Left hindlimb (tissue), 1 donor: ENCODE measurements around the gene TMED8.
"Not testable (repeated sequence)": the region's sequence is repeated elsewhere in the genome, so short reads cannot be mapped to it uniquely, and the experiment has no call there.

Experiments used
- DNase-seq: peaks from one replicate; pipeline ENCODE4 v3.0.0-alpha.2; 2018

Gene TMED8

DNA sequence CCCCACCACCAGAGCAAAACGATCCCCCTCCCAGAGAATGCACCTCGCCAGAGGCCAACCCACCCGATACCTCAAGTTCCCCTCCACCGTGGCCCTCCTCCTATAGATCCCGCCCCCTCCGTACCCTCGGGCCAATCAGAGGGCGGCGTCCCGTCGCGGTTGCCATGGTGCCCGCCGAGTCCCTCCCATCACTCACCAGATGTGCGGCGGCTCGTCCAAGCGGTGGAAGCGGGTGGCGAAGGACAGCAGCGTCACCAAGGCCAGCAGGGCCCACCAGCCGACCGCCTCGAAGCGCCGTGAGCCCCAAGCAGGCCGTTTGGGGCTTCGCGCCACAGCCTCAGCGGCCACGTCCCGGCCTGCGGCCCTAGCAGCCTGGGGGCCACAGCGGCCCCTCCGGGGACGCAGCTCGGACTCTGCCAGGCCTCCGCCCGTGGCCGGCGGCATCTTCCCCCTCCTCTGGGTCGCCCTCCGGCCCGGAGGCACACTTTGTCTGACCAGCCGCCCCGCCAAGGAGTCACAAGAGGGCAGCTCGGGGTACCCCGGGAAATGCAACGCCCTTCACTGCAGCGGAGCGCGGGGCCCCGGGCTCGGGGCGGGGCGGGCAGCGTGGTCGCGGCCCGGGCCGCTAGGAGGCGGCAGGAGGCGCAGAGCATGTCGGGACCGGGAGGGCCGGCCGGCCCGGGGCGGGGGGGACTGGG is 56.5 kb downstream of the TMED8 start, which contains the start of gene POMT2:
Gene POMT2 (minus strand): TSS at position 646 of the 698 bp plus-strand sequence. CDS start 202 bp downstream, at position 444.
- peak; percentile 96 for DNase-seq

DNA sequence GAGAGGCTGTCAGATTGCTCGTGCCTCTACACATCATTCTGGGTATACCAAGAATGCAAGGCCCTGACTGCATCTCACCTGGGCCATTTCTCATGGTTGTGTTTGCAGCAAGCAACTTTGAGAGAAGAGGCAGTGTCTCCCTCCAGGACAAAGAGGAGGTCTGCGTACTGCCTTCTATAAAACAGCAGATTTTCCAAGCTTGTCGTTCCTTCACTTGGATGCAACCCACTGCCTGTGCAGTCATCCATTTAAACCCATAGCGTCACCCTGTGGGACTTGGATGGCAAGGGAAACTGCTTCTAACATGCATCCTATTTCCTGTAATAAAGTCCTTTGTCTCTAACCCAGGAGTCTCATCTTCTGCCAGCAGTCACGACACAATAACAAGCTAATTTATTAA is 57.5 kb downstream of the TMED8 start:
- DNase-seq = no peak

DNA sequence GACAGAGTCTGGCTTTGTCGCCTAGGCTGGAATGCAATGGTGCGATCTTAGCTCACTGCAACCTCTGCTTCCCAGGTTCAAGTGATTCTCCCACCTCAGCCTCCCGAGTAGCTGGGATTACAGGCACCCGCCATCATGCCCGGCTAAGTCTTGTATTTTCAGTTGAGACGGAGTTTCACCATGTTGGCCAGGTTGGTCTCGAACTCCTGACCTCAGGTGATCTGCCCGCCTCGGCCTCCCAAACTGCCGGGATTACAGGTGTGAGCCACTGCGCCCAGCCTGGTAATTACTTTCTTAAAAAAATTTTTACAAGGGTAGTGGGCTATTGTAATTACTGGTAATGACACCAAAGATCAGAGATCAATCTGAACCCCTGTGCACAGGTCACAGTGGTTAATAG is 58.1 kb downstream of the TMED8 start:
- DNase-seq = not testable (repeated sequence)

DNA sequence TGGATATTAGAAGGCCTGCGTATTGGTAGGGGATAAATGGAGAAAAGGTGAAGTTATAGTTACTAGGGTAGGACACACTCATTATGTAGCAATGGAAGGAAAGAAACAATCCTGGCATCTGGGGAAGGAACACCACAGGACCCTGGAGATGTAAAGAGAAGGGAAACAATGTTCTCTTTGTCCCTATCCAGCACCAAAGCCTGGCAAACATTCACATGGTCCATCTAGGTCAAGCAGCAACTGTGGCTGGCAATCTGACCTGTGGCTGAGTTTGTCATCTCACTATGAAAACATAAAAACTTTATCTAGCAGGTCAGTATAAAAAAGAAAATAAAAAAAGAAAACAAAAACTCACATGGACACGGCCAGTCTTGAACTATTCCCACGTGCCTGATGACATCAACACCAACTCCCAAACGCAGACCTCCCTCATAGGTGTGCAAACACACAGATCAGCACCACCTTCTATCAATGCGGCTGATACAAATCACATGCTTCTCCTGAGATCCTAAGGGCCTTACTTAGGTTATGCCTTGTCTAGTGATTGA is 58.8 kb downstream of the TMED8 start:
- DNase-seq = no peak

DNA sequence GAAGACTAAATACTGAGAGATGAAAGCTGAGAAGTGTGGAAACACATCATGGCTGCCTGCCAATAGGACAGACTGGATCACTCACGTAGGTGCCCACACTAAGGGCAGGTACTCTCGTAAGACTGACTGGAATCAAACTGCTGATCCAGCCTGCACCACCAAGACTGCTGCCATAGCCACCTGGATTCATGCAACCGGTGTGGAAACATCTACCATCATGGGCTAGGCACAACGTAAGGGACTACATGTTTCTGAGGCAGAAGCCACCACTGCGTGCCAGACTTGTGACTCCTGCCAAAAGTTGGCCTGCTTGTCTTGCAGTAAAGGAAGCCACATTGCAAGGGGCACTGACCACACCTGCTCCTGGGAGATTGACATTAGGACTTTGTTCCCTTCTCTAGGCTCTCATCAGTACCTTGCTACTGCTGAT is 60.0 kb downstream of the TMED8 start:
- no peak for DNase-seq

DNA sequence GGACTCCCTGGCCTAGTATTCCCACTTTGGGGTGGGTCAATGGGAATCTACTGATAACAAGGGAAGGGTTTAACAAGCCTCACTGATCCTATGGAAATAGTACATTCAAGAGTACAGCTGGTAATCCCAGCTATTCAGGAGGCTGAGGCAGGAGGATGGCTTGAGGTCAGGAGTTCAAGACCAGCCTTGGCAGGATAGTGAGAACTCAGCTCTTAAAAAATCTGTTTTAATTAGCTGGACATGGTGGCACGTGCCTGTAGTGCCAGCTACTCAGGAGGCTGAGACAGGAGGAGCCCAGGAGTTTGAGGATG is 60.7 kb downstream of the TMED8 start:
- DNase-seq = no peak

DNA sequence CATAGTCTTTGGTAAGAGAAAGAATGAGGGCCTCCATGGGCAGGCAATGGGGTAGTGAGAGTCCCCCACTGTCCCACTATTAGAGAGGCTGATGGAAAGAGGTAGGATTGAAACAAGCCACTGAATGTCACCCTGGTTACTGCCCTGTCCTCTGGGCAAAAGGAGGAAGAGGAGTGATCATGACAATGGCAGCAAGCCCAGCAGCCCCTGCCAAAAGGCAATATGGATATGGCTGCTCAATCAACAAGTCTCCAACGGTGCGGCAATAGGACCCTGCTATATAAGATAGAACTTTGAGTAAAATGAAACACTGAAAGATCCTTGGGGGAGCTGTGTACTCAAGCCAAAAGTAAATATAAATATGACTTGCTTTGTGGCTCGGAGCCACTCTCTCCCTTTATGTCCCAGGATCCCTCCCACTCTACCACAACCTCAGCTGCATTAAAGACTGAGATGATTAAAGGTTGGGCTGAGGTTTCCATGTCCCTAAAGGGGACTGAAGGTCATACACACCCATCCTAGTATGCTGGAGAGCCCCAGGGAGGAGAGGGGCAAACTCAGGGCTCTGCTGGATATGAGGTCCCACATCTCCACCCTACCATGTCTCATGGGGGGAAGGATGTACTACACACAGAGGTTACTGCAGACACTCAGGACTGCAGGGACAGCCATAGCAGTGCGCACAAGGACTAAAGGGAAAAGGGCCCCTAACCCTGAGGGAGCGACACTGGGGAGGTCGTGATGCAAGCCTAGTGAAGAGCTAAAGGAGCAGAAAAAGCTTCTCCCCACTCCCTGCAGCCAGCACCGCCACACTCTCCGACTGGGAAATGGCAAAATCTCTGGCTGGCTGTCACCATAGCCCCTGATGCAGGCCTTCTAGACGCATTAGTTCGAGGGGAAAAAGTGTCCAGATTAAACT is 62.1 kb downstream of the TMED8 start:
- peak; percentile 52 for DNase-seq

DNA sequence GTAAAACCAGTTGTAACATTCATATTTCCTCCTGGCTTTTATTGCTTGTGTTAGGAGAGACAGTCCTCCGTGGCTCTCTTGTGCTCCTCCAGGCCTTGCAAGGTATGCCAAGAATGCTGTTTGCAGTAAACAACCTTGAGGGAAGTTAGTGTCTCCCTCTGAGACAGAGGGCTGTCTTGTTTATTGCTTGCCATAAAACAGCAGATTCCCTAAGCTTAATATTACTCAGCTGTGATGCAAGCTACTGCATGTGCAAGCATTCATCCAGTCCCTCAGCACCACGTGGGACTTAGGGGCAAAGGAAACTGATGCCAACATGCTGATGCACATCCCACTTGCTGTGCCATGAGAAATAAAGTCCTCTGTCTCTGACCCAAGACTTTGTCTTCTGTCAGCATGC is 62.9 kb downstream of the TMED8 start:
- DNase-seq = no peak

DNA sequence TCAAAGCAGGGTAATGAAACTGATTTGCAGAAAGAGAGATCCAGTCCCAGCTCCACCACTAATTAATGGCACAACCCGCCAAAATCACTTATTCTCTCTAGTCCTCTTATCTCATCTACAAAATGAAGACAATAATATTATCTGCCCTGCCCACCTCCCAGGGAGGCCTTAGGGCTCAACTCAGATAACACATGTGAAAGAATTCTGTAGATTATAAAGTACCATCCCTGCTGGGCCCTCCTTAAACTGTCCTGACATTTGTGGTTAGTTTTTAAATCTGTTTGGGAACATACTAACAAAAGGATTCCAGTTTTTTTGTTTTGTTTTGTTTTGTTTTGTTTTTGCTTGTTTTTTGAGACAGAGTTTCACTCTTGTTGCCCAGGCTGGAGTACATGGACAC is 63.5 kb downstream of the TMED8 start:
- DNase-seq = no peak

DNA sequence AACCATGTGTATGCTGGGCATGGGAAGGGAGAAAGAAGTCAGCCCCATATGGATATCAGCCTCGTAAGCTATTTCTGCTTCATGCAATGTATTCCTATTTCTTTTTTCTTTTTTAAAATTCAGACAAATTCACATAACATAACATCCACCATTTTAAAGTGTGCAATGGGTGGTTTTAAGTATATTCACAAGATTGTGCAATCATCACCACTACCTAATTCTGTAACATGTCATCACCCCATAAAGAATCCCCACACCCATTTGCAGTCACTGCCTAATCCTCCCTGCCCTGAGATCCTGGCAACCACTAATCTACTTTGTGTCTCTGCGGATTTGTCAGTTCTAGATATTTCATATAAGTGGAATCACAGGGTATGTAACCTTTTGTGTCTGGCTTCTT is 65.7 kb downstream of the TMED8 start:
- DNase-seq = no peak

DNA sequence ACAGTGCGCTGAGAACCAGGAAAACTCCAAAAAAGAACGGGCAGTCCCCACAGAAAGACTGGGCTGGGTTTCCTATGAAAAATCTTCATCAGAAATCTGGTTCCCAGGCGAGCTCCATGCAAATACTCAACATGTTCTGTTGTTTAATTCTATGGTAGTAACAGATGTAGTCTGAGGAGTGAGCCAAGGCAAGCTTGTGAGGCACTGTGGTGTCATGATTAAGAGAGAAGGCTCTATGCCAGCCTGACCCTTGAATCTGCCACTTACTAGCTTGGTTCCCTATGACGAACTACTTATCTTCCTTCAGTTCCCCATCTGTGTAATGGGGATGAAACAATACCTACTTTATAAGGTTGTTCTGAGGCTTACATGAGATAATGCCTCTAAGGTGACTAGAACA is 66.9 kb downstream of the TMED8 start:
- no peak for DNase-seq

DNA sequence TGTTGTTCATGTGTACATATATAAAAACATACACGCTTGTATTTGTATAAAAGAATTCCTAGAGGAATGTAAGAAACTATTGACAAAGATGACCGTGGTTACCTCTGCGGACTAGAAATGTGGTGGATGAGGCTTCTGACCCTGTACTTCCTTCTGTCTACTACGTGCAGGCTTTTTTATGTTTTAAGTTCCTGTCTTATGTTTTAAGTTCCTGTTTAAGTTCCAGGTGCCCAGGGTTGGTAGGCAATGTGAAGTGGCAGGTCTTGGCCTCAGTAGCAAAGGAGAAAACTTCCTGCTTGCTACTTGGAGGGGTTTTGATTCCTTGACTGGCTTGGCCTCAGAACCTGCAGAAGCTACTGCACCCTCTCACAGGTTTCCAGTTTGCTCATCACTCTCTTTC is 67.8 kb downstream of the TMED8 start:
- no peak for DNase-seq

DNA sequence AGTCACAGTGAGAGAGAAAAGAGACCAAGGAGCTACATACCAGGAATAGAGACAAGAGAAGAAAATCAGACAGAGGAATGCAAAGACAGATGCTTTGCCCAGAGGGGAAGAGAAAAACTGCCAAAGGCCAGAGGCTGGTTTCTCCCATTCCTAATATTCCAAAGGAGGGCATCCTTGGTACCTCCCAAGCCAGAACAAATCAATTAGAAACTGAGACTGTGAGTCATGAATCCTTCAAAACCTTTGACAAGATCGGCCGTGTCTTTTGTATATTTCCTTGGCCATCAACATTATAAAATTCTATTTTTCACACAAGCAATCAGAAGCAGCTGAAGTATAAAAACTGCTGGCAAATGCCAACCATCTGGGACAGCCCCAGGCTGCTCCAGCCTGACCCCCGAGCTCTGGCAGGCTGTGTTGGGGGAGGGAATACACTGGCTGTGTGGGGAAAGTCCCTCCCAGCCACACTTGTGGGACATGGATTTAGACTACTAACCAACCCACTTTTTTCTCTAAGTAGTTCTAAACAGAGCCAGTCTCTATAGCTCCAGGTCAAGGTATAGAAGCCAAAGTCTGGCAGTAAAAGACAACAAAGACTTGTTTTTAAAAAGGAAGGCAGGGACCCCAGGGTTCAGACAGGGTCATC is 69.9 kb downstream of the TMED8 start:
- peak; percentile 69 for DNase-seq

DNA sequence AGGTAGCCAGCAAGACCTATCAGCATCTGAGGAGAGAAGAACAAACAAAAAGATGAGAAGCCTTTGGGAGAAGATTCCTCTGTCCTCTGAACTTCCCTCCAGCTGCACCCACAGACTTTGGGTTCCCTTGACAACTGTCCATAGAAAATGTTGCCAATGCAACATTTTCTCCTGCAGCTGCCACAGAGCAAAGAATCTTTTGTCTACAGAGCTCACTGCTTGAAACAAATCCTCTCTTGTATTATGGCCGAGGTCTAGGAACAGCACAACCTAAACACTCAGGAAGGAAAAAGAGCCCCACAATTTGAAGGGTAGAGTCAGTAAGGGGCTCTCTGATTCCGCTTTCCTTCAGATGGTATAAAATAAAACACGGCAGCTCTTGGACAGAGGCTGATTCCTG is 70.5 kb downstream of the TMED8 start:
- no peak for DNase-seq

DNA sequence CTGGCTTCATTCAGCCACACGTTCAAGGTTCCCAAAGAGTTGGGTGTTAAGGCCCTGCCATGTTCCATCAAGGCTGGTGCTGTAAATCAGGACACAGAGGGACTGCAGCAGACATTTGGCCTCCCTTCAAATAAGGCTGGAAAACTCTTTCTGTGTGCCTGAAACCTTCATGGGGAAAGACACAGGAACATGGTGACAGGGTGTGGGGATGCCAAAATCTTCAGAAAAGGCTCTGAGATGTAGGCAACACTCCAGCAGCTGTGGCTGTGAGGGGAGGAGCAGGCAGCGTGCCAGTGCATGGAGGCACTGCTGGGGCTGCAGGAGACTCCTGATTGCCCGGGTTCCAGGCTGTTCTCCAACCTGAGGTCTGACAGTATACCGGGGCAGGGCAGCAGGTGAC is 71.2 kb downstream of the TMED8 start:
- peak; percentile 58 for DNase-seq

DNA sequence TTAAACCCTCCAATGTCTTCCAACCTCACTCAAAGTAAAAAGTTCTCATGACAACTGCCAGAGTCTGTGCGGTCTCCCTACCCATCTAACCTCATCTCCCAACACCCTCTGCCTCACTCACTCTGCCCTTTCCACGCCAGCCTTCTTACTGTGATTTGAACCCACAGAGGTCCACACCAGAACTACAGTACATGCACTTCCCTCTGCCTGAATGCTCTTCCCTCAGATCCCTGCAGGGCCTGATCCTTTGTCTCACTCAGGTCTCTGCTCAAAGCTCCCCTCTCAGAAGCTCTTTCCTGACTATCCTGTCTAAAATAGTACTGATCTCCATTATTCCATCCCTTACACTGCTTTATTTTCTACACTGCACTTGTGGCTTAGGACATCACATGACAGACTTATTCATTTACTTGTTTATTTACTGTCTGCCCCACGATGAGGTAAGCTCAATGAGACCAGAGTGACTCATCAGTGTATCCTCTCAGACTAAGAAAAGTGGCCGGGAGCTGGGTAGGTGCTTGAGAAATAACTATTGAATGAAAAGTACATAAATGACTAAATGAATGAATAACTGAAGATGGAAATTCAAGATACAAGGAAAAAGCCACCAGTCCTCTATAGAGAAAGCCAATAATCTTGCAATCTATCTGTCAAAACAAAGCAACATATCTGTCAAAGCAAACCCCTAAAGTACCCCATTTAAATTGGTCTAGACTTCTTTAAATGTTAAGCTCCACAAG is 73.3 kb downstream of the TMED8 start:
- DNase-seq = no peak

DNA sequence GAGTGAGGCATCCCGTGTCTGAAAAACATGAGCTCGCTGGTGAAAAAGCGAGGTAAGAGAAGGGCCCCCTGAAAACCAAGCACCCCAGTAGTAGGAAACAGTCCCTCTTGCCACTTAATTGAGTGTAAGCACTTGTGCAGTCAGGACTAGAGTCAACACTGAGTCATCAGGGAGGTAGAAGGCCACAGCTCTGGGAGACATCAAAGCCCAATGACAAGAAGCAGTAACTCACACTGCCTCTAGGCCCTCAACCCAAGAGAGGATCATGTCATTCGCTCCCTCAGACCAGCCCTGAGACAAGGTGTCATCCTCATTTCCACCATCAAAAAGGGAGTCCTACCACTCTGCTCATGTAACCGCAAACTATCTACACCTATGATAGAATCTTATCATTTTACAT is 74.0 kb downstream of the TMED8 start:
- no peak for DNase-seq

DNA sequence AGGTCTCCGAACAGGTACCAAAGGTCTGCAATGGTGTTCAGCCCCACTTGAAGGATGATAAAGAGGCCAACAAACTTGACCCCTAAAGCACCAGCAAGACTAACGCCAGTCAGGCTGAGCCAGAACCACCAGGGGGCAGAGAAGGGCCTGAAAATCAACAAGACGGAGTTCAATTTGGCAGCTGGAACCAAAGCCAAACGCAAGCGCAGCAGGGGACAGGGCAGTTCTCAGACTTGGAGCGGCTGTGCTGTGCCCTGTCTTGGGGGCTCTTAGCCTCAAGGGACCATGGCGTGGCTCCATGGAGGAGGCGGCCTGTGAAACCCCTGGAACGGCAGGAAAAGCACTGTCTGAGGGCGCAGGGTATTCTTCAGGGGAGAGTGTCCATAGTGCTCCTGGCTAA is 75.8 kb downstream of the TMED8 start:
- peak; percentile 84 for DNase-seq

DNA sequence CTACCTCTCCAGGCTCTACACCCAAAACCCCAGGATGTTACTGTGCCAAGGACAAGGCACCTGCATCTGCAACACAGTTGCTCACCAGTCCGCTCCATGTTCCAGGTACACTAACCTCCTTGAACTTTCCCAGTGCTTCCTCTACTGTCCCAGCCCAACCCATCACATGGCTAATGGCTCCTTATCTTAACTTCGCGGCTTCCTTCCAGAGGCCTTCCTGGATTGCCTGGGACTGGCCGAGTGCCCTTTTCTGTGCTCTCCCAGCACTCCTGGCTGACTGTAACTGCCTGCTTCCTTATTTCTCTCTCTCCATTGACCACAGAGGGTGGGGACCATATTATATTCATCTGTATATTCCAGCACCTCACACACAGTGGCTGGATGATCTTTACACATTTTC is 77.1 kb downstream of the TMED8 start:
- no peak for DNase-seq

DNA sequence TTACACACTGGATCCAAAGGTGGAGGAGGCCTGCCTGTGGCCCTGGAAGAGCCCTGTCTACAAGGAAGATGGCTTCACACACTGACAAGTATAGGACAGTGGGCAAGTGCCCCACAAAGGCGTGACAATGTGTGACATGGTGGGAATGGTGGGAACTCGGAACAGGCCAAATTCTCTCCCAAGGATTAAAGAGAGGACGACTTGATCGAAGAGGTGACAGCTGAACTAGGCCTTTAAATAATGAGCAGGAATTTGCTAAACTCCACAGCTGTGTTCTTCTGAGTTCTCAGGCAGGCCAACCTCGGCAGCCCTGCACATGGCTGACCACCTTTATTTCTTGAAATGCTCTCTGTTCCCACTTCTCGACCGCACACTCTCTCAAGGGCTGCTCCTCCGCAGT is 80.0 kb downstream of the TMED8 start:
- no peak for DNase-seq

DNA sequence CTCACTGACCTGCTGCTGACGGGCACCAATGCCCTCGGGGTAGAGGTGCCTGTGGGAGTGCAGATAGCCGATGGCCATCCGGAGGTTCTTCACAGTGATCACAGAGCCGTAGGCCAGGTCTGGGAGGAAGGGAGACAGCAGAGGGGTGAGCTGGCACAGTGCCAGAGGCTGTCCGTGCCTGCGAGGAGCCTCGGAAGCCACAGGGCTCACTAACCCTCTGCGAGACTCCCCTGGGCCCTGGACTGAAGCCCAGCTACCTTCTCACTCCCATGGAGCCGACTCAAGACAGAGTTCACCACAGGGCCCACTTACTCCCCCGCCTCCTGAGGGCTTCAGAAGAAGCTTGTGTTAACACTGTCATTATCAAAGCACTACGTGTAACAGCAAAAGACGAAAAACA is 80.7 kb downstream of the TMED8 start:
- DNase-seq = no peak

DNA sequence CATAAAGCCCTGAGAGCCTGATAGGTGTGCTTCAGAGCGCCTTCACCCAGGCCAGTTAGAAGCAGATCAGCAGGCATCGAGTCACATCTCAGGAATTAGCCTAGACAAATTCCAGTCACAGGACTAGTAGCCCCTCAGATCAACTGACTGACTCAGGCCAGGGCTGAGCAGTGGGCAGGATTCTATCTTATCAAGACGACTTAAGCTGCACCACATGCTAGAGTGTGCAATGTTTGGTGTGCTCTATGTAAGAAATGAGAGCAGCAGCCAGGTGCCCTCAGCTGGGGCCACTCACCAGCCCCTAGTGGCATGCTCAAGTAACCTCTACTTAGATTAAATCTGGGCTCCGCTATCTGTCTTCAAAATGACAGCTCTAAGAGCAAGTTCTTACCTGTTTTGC is 86.2 kb downstream of the TMED8 start:
- DNase-seq = no peak

DNA sequence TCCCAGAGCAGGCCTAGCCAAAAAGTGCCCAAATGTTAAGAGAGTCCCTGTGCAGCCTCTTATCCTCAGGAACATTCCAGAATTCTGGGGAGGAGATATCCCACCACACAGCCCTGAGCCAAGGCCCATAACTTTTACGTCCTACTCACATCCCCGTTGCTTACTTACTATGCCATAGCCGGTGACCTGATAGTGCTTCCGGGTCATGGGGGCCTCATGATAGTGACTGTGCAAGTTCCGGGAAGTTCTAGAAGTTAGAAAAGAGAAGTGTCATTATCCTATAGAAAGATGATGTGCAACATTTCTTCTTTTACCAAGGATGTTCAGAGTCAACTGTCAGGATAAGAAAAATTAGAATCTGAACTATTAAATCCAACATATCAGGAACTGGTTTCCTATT is 90.3 kb downstream of the TMED8 start:
- DNase-seq = no peak
